Activated CD4-positive, alpha-beta T cell treated with anti-CD3 and anti-CD28 coated beads, Interleukin-2, amount 50 U/mL, for 48 hours (primary cell): ENCODE measurements around the gene HECA.
A peak's percentile ranks its signal among the peaks of the same experiment; 100 is the strongest.
"Not testable (repeated sequence)": the region's sequence is repeated elsewhere in the genome, so short reads cannot be mapped to it uniquely, and the experiment has no call there.

Source experiments
- DNase-seq, 2 experiments: peaks; one replicate each; pipeline ENCODE4 v3.0.0-alpha.2; 2020

Gene HECA, protein sequence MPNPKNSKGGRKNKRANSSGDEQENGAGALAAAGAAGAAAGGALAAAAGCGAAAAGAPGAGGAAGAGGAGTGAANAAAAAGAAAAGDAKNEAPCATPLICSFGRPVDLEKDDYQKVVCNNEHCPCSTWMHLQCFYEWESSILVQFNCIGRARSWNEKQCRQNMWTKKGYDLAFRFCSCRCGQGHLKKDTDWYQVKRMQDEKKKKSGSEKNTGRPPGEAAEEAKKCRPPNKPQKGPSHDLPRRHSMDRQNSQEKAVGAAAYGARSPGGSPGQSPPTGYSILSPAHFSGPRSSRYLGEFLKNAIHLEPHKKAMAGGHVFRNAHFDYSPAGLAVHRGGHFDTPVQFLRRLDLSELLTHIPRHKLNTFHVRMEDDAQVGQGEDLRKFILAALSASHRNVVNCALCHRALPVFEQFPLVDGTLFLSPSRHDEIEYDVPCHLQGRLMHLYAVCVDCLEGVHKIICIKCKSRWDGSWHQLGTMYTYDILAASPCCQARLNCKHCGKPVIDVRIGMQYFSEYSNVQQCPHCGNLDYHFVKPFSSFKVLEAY

DNA sequence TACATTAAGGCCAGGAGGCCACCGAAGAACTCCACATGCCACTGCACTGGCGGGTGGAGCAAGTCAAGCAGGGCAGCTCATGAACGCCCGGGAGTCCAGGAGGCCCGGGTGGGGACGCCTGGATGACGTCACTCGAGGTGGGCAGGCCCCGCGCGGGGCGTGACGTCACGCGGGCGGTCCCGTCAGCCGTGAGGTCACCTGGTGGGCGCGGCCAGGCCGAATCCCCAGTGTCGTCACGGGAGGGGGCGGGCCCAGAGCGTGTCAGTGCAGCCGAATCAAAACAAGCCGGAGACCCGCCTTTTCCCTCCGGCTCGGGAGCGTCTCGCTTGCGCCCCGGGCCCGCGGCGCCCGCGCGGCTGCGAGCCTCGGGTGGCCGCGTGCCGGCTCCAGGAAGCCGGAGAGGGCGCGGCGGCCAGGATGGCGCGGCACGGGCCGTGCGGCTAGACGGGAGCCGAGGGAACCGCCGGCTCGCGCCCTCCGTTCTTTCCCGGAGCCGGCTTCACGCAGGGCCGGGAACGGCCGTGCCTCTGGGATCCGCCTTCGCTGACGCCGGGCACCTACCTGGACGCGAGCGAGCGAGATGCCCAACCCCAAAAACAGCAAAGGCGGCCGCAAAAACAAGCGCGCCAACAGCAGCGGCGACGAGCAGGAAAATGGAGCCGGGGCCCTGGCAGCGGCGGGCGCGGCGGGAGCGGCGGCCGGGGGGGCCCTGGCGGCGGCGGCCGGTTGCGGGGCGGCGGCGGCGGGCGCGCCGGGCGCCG lies at the start of gene HECA:
Gene HECA (plus strand): TSS at position 264 of the 761 bp plus-strand sequence. CDS start 317 bp downstream, at position 581.
- peak; percentile 99 for DNase-seq

DNA sequence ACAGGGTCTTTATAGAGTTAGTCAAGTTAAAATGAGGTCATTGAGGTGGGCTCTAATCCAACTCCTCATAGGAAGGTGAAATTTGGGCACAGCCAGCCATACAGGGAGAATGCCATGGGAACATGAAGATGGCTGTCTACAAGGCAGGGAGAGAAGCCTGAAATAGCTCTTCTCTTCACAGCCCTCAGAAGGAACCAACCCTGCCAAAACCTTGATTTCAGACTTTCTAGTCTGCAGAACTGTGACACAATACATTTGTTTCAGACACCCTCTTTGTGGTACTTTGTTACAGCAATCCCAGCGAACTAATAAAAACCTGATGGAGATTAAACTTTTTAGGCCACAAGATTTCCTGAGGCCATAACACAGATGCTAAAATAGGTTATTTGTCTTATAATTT lies 43.1 kb upstream of the HECA start:
- no peak for DNase-seq

DNA sequence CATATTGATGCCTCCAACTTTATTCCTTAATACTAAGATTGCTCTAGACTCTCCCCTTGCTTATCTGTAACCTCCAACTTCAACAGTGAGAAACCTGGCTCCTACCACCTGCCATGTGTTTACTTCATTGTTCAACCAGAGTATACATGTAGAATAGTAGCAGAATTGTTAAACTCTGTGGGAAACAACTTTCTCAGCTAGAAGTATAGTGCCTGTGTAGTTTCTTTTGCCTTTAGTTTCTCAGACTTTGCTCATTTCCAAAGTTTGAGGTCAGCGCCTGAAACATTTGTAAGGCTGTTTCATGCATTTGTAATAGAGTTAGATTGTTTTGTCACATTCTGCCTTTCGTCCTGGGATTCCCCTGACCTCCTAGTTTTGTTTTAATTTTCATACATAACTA lies 34.9 kb upstream of the HECA start:
- no peak for DNase-seq

DNA sequence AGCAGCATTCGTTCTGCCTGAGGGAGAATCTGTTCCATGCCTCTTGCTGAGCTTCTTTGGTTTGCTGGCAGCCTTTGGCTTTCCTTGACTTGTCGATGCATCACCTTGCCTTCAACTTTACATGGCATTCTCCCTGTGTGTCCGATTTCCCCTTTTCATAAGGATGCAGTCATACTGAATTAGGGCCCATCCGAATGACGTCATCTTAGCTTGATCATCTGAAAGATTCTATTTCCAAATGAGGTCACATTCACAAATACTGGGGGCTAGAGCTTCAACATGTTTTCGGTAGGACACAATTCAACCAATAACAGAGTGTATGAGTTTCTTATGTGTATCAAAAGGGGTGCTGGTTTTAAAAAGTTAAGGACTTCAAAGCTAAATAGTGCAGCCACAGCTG lies 27.8 kb upstream of the HECA start:
- DNase-seq, result no peak

DNA sequence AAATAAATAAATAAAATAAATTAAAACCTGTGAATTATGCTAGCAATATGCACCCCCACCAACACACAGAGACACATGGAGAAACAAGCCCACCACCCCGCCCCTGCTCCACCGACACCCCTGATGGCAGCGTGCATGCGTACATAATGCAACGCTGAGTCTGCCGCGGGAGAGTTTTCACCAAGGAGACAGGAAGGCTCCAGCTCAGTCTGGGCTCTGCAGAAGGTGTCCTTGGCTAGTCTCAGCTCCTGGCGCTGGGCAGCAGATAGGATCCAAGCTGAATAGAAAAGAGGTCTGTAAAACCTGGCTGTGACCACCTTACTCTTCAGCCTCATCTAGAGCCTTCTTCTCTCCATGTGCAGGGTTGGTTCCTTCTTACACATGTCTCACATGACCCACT lies 26.5 kb upstream of the HECA start:
- DNase-seq, result no peak

DNA sequence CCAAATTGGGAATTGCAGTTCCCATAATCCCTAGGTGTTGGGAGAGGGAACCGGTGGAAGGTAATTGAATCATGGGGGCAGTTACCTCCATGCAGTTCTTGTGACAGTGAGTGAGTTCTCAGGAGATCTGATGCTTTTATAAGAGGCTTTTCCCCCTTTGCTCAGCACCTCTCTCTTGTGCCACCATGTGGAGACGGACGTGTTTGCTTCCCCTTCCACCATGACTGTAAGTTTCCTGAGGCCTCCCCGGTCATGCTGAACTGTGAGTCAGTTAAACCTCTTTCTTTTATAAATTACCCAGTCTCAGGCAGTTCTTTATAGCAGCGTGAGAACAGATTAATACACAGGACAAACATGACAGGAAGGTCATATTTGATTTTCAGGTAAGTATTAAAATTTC lies 25.3 kb upstream of the HECA start:
- DNase-seq, result peak; percentile 39 to 56

DNA sequence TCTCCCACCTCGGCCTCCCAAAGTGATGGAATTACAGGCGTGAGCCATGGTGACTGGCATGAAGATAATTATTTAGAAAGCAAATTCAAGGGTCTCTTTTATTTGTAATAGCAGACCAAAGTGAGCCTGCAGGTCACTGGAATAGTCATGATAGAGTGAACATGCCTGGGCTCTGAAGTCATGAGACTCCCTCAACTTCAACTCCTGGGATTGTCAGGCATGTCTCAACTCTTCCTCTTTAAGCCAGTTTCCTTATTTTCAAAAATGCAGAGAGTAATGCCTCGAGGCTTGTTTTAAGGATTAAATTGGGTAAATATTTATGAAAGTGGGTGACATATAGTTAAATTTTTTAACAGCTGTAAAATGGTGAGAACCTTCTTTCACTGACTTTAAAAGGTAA lies 22.7 kb upstream of the HECA start:
- DNase-seq, result no peak

DNA sequence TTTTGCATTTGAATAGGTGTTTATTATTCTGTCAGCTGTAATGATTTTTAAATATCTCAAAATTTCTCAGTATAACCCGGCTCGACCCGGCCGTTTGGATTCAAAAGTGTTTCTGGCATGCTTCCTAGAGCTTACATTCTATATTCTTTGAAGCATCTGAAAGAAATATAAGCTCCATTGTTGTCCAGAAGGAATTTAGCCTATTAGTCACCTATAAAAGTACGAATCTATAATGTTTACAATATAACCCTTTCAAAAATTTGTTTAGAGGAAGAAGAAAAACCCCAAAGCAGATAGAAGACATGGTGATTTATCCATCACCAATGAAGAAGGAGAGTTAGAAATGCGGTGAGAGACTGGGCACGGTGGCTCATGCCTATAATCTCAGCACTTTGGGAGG lies 22.3 kb upstream of the HECA start:
- no peak for DNase-seq

DNA sequence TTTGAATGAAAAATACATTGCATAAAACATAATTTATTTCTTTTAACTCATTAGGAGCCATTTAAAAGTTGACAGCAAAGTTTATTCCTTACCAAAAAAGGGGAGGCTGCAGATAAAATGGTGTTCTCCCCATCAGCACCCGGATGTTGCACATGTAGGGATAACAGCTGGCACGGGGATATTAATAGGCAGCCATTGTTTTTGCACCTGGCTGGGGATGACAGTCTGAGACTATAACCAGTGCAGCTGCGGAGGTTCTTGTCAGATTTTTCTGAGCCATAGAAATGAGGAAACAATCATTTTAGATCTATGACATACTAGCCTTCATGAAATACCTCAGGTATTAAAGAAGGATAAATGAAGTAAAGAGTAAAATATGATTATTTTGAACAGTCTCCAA lies 20.1 kb upstream of the HECA start:
- no peak for DNase-seq

DNA sequence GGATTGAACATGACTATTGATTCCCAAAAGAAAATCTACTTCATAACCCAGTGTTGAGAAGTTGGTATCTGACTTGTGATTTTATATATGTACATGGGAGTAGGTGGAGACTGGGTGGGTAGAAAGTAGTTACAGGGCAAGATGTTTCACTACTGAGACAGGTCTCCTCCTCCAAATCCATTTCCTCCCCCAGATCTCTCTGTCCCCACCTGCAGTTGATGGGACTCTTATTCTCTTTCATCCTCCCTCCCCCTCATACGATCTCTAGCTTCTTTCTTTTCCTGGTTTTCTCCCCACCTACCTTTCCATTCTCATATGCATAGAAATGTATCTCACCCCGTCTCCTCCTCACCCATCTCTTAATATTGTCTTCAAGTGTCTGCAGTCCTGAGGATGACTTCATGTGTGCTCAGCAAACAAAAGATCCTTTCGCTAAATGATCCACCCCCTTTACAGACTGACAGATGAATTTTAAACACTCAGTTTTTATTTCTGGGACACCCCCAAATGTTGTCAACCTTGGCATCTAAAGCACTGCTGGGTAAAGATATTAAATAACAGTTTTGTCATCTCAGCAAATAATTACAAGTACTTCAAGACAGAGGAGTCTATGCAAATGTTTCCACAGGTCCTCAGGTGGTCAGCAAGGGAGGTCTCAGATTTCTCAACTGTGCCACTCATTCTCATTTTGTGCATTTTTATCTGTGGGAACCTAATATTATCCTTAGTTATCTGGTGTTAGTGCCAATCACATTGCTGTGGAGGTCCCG lies 18.7 kb upstream of the HECA start:
- DNase-seq, result no peak

DNA sequence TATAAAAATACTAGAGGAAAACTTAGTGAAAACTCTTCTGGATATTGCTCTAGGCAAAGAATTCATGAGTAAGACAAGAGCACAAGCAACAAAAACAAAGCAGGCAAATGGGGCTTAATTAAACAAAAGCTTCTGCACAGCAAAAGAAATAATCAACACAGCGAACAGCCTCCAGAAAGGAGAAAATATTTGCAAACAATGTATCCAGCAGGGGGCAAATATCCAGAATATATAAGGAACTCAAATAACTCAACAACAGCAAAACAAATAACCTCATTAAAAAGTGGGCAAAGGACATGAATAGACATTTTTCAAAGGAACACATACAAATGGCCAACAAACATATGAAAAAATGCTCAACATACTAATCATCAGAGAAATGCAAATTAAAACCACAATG lies 17.1 kb upstream of the HECA start:
- DNase-seq, result no peak

DNA sequence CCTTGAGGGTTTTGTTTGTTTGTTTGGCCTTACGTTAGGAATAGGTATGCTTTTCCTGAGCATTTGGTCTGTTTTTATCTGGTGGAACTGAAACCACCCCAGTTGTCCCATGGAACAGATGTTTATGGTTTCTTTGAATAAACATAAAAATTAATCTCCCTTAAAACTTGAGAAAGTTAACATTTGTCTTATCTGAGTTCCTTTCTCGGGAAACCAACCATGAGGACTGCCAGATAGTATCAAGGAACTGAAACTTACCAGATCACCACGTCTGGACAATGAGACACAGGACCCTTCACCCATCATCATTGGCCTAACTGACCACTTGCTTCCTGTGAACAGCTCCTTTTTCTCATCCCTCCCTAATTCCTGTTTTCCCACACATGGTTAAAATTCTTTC lies 15.3 kb upstream of the HECA start:
- DNase-seq, result no peak

DNA sequence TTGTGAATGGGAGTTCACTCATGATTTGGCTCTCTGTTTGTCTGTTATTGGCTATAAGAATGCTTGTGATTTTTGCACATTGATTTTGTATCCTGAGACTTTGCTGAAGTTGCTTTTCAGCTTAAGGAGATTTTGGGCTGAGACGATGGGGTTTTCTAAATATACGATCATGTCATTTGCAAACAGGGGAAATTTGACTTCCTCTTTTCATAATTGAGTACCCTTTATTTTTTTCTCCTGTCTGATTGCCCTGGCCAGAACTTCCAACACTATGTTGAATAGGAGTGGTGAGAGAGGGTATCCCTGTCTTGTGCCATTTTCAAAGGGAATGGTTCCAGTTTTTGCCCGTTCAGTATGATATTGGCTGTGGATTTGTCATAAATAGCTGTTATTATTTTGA lies 12.1 kb upstream of the HECA start:
- not testable (repeated sequence) for DNase-seq

DNA sequence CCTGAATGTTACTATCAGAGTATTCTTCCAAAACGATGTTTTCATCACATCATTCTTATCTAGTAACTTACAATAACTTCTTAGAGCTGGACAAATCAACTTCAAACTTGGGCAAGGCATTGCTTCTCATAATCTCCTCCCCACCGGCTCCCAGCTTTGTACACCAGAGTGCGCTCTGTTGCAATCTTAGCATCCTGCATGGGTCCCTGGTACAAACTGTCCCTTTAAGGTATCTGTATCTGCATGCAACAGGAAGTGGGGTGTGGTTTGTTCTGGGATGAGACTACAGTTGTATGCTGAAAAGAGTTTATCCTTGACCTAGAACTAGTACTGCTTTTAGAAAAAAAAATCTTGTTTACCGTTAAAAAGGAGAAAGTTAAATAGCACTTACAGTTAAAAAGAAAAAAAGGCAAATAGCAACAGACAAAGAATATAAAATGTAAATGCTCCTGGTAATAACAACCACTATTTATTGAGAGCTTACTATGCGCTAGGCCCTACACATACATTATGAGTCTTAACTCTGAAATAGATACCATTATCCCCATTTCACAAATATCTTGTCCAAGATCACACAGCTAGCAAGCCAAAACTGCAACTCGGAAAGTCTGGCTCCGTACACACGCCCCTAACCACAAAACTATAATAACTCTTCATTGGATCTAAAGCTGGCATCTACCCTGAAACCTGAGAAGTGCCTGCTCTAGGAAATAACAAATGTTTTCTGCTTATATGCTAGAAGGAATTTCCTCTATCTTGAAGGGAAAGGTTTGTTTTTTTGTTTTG lies 9.8 kb upstream of the HECA start:
- DNase-seq, result peak; percentile 75 to 81

DNA sequence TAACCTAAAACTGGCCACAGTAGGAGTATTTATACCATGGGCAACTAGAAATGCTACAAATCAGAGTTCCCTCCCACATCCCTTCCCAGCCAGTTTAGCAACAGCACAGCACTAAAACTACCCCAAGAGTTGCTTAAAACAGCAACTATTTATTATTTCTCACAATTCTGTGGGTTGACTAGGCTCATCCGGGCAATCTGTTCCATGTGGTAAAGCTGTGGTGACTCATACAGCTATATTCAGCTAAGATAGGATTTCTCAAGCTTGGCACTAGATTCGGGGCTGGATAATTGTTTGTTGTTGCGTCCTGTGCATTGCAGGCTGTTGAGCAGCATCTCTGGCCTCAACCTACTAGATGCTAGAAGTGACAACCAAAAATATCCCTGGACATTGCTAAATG lies 8.6 kb upstream of the HECA start:
- DNase-seq, result peak in 1 of 2 experiments; percentile 43

DNA sequence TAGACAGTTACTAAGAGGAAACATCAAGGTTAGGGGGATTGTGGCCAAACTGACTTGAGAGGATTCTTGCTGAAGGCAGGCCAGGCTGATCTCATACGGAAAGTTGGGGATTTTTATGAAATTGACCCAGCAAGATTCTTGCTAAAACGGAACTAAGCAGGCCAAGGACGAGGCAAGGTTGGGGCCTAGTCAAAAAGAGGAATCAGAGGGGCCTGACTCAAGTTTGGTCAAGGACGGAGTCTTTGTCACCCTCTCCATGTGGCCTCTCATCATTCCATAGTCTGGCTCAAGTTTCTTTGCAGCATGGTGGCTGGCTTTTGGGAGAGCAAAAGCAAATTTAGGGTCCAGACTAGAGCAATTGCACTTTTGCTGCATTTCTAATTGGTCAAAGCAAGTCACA lies 7.9 kb upstream of the HECA start:
- DNase-seq, result no peak

DNA sequence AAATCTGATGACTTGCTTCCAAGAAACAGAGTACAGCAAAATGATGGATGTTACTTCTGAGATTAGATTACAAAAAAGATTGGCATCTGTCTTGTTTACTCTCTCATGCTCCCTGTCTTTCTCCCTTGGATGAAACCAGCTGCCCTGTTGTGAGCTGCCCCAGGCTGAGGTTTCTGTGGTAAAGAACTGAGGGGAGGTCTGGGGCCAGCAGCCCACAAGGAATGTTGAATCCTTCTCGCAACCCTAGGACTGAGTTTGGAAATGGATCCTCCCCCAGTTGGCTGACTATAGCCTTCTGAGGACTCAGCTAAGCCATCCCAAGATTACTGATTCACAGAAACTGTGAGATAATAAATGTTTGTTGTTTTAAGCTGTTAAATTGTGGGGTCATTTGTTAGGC lies 5.6 kb upstream of the HECA start:
- DNase-seq, result no peak

DNA sequence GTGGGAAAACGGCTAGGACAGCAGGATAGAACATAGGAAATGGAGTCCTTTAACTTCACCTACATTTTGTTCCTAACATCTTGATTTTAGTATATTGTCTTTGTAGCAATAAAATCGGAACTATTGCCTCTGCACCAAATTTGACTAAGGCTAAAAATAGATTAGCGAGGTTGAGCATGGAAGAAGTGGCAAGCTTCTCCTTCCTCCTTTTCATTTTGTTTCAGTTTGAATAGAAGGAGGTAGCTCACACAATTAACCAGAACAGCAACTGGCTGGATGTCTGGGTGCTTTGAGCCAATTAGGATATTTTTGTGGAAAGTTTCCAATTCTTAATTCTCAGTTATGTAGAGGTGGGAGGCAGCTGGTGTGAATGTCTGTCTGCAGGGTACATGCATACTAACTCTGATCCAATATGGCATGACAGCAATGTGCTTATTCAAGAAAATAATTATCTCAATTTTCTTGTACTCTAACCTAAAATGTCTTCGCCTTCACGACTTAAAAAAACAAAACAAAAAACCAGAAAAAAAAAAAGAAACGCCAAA lies 3.1 kb upstream of the HECA start:
- DNase-seq, result no peak

DNA sequence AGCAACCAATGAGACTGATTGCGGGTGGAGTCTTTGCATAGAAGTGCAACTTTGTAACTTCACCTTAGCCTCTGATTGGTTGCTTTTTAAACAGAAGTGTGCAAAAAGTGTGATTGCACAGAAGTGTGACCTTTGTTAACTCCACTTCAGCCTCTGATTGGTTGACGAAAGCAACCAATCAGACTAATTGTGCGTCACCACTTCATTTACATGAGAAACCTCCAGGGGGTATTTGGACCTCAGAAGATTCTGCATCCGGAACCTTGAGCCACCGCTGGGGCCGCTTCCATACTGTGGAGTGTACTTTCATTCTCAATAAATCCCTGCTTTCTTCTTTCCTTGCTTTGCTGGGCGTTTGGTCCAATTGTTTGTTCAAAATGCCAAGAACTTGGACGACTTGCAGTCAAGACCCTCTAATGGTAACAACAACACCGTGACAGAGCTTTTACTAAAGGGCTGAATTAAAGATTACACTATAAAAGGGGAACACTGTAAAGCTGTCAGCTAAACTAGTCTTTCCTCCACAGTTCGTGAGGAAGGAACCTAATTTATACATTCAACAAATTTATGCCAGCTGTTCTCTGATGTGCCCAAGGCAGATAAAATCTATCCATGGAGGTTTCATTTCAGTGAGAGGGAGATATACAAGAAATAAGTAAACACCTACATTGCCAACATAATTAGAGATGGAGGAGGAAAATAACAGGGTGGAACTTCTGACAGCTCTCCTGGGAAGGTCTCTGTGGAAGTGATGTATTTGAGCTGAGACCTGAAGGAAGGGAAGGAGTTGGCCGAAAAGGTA lies 1.4 kb upstream of the HECA start:
- DNase-seq, result no peak

DNA sequence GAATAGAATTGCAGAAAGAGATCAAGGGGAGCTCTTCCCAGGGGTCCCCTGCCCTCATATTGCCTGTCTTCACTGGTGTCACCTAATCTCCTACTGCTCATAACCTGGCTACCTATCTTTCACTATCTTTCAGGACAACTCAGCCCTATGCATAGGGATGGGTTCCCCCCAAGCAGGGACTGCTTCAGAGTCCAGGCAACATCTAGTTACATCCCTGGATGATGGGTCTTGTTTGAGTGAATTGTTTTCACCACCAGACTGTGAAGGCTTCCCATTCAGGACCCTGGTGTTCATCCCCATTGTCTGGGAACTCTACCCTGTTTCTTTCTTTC lies 850 bp upstream of the HECA start:
- no peak for DNase-seq
